Endothelial cell of umbilical vein (primary cell): ENCODE measurements around the gene GYG1. TPM values are rescaled to one million over a fixed set of nuclear protein-coding genes. Genes with fewer than 3 reads are reported as not detected.

ENCODE experiments used
- BruUV-seq: library from RNA; stranded (reverse); fragments of 400-500 nt; replicated peaks from 2 replicates; lab custom pipeline; 2021; lab: Mats Ljungman, UMichigan
- CTCF ChIA-PET: fragments of 300-600, 350-600 bp; sonication (Branson Sonifier 250); formaldehyde crosslinking; loops from one replicate; lab custom pipeline; 2021; ENCODE audit warnings: antibody characterized with exemption, inconsistent platforms; lab: Charles Lee
- POLR2A ChIA-PET: fragments of 300-600, 350-600 bp; sonication (Branson Sonifier 250); formaldehyde crosslinking; loops from one replicate; lab custom pipeline; 2021; ENCODE audit warnings: antibody characterized with exemption, inconsistent platforms; lab: Charles Lee
- DNase-seq: peaks from one replicate; pipeline ENCODE4 v3.0.0-alpha.2; 2011; ENCODE audit warnings: low read depth, low spot score
- FAIRE-seq: peaks from 2 replicates; lab custom pipeline; 2011; peaks lifted over from hg19 to GRCh38; lab: Jason Lieb, UNC
- H2AFZ ChIP-seq: 2 replicates; pipeline ENCODE4 v1.6.0; 2012; ENCODE audit warnings: low read depth, low read length, control low read depth, inconsistent platforms
- H3K27ac ChIP-seq: 2 replicates; pipeline ENCODE4 v1.5.1; 2011; ENCODE audit warnings: low read depth, mild to moderate bottlenecking, control low read depth, low read length, moderate library complexity; ENCODE audit not compliant: insufficient read depth
- H3K27me3 ChIP-seq, 2 experiments: 2 replicates each; pipeline versions ENCODE4 v1.6.0 to v1.6.1; 2011; ENCODE audit warnings: low read length in 2 of 2, mixed read lengths in 1 of 2; ENCODE audit not compliant: control insufficient read depth in 2 of 2, insufficient read depth in 2 of 2
- H3K36me3 ChIP-seq, 2 experiments: 2 replicates in 1 of 2; 3 replicates in 1 of 2; pipeline ENCODE4 v1.5.1; 2011; ENCODE audit warnings: low read length in 2 of 2, mild to moderate bottlenecking in 1 of 2, moderate library complexity in 1 of 2; ENCODE audit not compliant: control insufficient read depth in 2 of 2, insufficient read depth in 2 of 2; ENCODE audit errors: extremely low read depth in 1 of 2
- H3K4me1 ChIP-seq: 3 replicates; pipeline ENCODE4 v1.5.1; 2011; ENCODE audit warnings: mild to moderate bottlenecking, low read length; ENCODE audit not compliant: control insufficient read depth, insufficient read depth; ENCODE audit errors: extremely low read depth
- H3K4me2 ChIP-seq: 2 replicates; pipeline ENCODE4 v1.6.1; 2011; ENCODE audit warnings: low read length, control low read depth, mixed read lengths; ENCODE audit not compliant: insufficient read depth
- H3K4me3 ChIP-seq, 3 experiments: fragments of 200-600 bp in 1 of 3; sonication (generic), shearing (Covaris generic) in 1 of 3; replicated peaks in 1 of 3; 2 replicates each; pipeline ENCODE4 v1.5.1; 2011 to 2016; ENCODE audit warnings: control low read depth in 3 of 3, low read length in 3 of 3, mild to moderate bottlenecking in 2 of 3, inconsistent platforms in 1 of 3, low read depth in 1 of 3, moderate library complexity in 1 of 3; ENCODE audit not compliant: insufficient read depth in 1 of 3
- H3K79me2 ChIP-seq: 2 replicates; pipeline ENCODE4 v1.6.0; 2012; ENCODE audit warnings: low read length, inconsistent platforms; ENCODE audit not compliant: control insufficient read depth, insufficient read depth
- H3K9ac ChIP-seq: replicated peaks from 2 replicates; pipeline ENCODE3; 2011; ENCODE audit warnings: low read length, control low read depth; ENCODE audit not compliant: insufficient read depth; ENCODE audit errors: extremely low read depth
- H3K9me1 ChIP-seq: replicated peaks from 3 replicates; pipeline ENCODE4 v1.6.0; 2011; ENCODE audit warnings: mild to moderate bottlenecking, low read length; ENCODE audit not compliant: control insufficient read depth, insufficient read depth; ENCODE audit errors: extremely low read depth
- H3K9me3 ChIP-seq: replicated peaks from 2 replicates; pipeline ENCODE4 v1.5.1; 2012; ENCODE audit warnings: low read length, inconsistent platforms; ENCODE audit not compliant: control insufficient read depth, insufficient read depth
- H4K20me1 ChIP-seq: replicated peaks from 2 replicates; pipeline ENCODE3; 2011; ENCODE audit warnings: mild to moderate bottlenecking, low read length; ENCODE audit not compliant: control insufficient read depth, insufficient read depth; ENCODE audit errors: extremely low read depth
- CTCF ChIP-seq, 2 donors: IDR thresholded peaks; 1 replicate in 1 of 2; 2 replicates in 1 of 2; pipeline ENCODE4 v1.5.1; 2011; ENCODE audit warnings: low read length in 2 of 2, mild to moderate bottlenecking in 2 of 2, moderate library complexity in 2 of 2, control low read depth in 1 of 2, inconsistent platforms in 1 of 2, low read depth in 1 of 2; ENCODE audit not compliant: insufficient read depth in 1 of 2; ENCODE audit errors: extremely low read depth in 1 of 2
- EZH2 ChIP-seq: IDR thresholded peaks from 2 replicates; pipeline ENCODE4 v1.6.1; 2012; ENCODE audit warnings: borderline replicate concordance, low read depth, mild to moderate bottlenecking, moderate library complexity, low read length, inconsistent platforms; ENCODE audit not compliant: severe bottlenecking
- FOS ChIP-seq: IDR thresholded peaks from 2 replicates; pipeline ENCODE4 v1.6.1; 2011; ENCODE audit warnings: mild to moderate bottlenecking, low read length, moderate library complexity, borderline replicate concordance; ENCODE audit not compliant: insufficient read depth
- GATA2 ChIP-seq: IDR thresholded peaks from 2 replicates; pipeline ENCODE4 v1.7.0; 2011; ENCODE audit warnings: low read depth, mild to moderate bottlenecking, moderate library complexity, mixed read lengths, low read length; ENCODE audit not compliant: insufficient read length, insufficient read depth
- JUN ChIP-seq: IDR thresholded peaks from 2 replicates; pipeline ENCODE4 v1.6.1; 2011; ENCODE audit warnings: borderline replicate concordance, low read depth; ENCODE audit not compliant: insufficient read length, insufficient read depth
- MYC ChIP-seq: IDR thresholded peaks from one replicate; pipeline ENCODE4 v1.6.1; 2011; ENCODE audit warnings: mild to moderate bottlenecking, low read depth, low read length
- POLR2A ChIP-seq: IDR thresholded peaks from 2 replicates; pipeline ENCODE4 v1.6.1; 2012; ENCODE audit warnings: low read depth, mild to moderate bottlenecking, control low read depth, low read length
- POLR2AphosphoS5 ChIP-seq: IDR thresholded peaks from 2 replicates; pipeline ENCODE4 v1.6.1; 2012; ENCODE audit warnings: low read depth, mild to moderate bottlenecking, control low read depth, low read length, moderate library complexity; ENCODE audit not compliant: insufficient read depth
- dilution Hi-C: fragments of 300-500 bp; cut with MboI; formaldehyde crosslinking; loops from one replicate; pipeline ENCODE4 v1.15.0; 2019; ENCODE audit warnings: low sequenced_read_pairs; ENCODE audit not compliant: extremely low pct_ligation_motif_present
- intact Hi-C: fragments of 100-400 bp; cut with micrococcal nuclease; formaldehyde crosslinking; loops from one replicate; pipeline ENCODE4 v1.10.0; 2022
- polyA plus RNA-seq, 4 experiments: library from polyadenylated mRNA; depleted of rRNA in 3 of 4; stranded (reverse) in 3 of 4; unstranded in 1 of 4; fragments of >200 nt; gene quantifications; 2 replicates each; pipeline versions ENCODE4 v1.2.1 to v1.2.3, GENCODE V29; 2011 to 2012; ENCODE audit warnings: missing spikeins in 1 of 4
- total RNA-seq: library from RNA; stranded (reverse); gene quantifications from 2 replicates; pipeline ENCODE4 v1.2.3, GENCODE V29; 2021
- TF ChIP-seq, protein P1 (sequence below): IDR thresholded peaks from 2 replicates; pipeline ENCODE4 v1.6.1; 2011; ENCODE audit not compliant: insufficient read depth, insufficient read length

GYG1 gene
- total and polyA plus RNA-seq, 2 donors (not counting 3 experiments of a cell fraction or from before 2014, with no cell fraction given), result 24.7 to 58.5 TPM

- dilution Hi-C loops (no loop called here), intact Hi-C loops (no loop called here)
- no peaks in the 10 kb centered on the region for H3K27me3 ChIP-seq
- BruUV-seq, result no TSS peak
- no peaks in the 10 kb centered on the region for H3K9me3 ChIP-seq
- no peaks in the 10 kb centered on the region for H3K9me1 ChIP-seq
- H3K4me1 ChIP-seq, result peaks cover 8% of the 10 kb centered on the region
- no peaks in the 10 kb centered on the region for H3K79me2 ChIP-seq
- no peak overlapping the region for H3K4me2 ChIP-seq
- CTCF ChIA-PET, result interaction anchor here (0.7 to 1.0 kb wide), 2 partner anchors 15 kb away, joined by 3 to 4 read pairs; no protein-coding TSS in a partner anchor
- peaks cover 0 to 5% of the 10 kb centered on the region in 2 experiments for H3K36me3 ChIP-seq
- DNase-seq (no peak), FAIRE-seq (no peak)
- TF ChIP-seq POLR2AphosphoS5, result no peak
- no peak for TF ChIP-seq CTCF (IDR thresholded peaks at IDR 0.05; ENCODE audit: extremely low read depth in 1 of 2, insufficient read depth in 1 of 2, low read depth in 1 of 2, low read length in 2 of 2)
- no peak for TF ChIP-seq JUN
- TF ChIP-seq FOS, result no peak
- no peak for TF ChIP-seq POLR2A
- no peak for TF ChIP-seq GATA2
- no peak for TF ChIP-seq MYC
- TF ChIP-seq EZH2, result no peak
- TF ChIP-seq, protein P1, sequence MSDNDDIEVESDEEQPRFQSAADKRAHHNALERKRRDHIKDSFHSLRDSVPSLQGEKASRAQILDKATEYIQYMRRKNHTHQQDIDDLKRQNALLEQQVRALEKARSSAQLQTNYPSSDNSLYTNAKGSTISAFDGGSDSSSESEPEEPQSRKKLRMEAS, result no peak
- no peaks in the 10 kb centered on the region for H4K20me1 ChIP-seq
- POLR2A ChIA-PET, result no interaction called here
- no peak overlapping the region for H2AFZ ChIP-seq
- H3K4me3 ChIP-seq, result no peak overlapping the region
- no peak overlapping the region for H3K9ac ChIP-seq
- H3K27ac ChIP-seq, result no peak overlapping the region
Measured at GRCh38 chr3:149058602-149059001, 67.3 kb downstream of the GYG1 start.
